NCI-H2081 (cell line): ENCODE measurements around the gene IL1RAPL2.
"Not testable (repeated sequence)": the region's sequence is repeated elsewhere in the genome, so short reads cannot be mapped to it uniquely, and the experiment has no call there.

Experiments used
- DNase-seq, 2 experiments: peaks; one replicate each; lab custom pipeline; 2025; lab: John Stamatoyannopoulos, UW

Gene IL1RAPL2

GRCh38 chrX:104854790-104855340, 288.9 kb downstream of the IL1RAPL2 start:
- no peak for DNase-seq

- no peak for DNase-seq
Observed at GRCh38 chrX:104863466-104863865, 297.5 kb downstream of the IL1RAPL2 start.

- DNase-seq = no peak
Observed at GRCh38 chrX:104864296-104864695, 298.3 kb downstream of the IL1RAPL2 start.

GRCh38 chrX:104877504-104877903, 311.5 kb downstream of the IL1RAPL2 start:
- DNase-seq = no peak

GRCh38 chrX:104902070-104902469, 336.1 kb downstream of the IL1RAPL2 start:
- DNase-seq = no peak

- DNase-seq = not testable (repeated sequence)
Observed at GRCh38 chrX:104909694-104910093, 343.7 kb downstream of the IL1RAPL2 start.

GRCh38 chrX:104913348-104913747, 347.3 kb downstream of the IL1RAPL2 start:
- no peak for DNase-seq

GRCh38 chrX:104914686-104915085, 348.7 kb downstream of the IL1RAPL2 start:
- not testable (repeated sequence) for DNase-seq

GRCh38 chrX:104918122-104918521, 352.1 kb downstream of the IL1RAPL2 start:
- DNase-seq = no peak

GRCh38 chrX:104921584-104922205, 355.7 kb downstream of the IL1RAPL2 start:
- DNase-seq = no peak

- DNase-seq = peak; percentile 81
Observed at GRCh38 chrX:104922206-104922621, 356.2 kb downstream of the IL1RAPL2 start.

GRCh38 chrX:104929324-104929723, 363.3 kb downstream of the IL1RAPL2 start:
- no peak for DNase-seq

GRCh38 chrX:104935581-104935980, 369.6 kb downstream of the IL1RAPL2 start:
- no peak for DNase-seq

- no peak for DNase-seq
Observed at GRCh38 chrX:104953251-104953650, 387.3 kb downstream of the IL1RAPL2 start.

GRCh38 chrX:104961926-104962325, 395.9 kb downstream of the IL1RAPL2 start:
- DNase-seq = no peak

- no peak for DNase-seq
Observed at GRCh38 chrX:104968241-104968640, 402.2 kb downstream of the IL1RAPL2 start.

GRCh38 chrX:104972737-104973136, 406.7 kb downstream of the IL1RAPL2 start:
- no peak for DNase-seq

- no peak for DNase-seq
Observed at GRCh38 chrX:104987063-104987462, 421.1 kb downstream of the IL1RAPL2 start.

GRCh38 chrX:104988038-104988437, 422.0 kb downstream of the IL1RAPL2 start:
- DNase-seq = no peak

GRCh38 chrX:104995546-104995945, 429.5 kb downstream of the IL1RAPL2 start:
- DNase-seq = no peak

- no peak for DNase-seq
Observed at GRCh38 chrX:105006103-105006502, 440.1 kb downstream of the IL1RAPL2 start.

GRCh38 chrX:105006996-105007395, 441.0 kb downstream of the IL1RAPL2 start:
- no peak for DNase-seq

- DNase-seq = no peak
Observed at GRCh38 chrX:105013719-105014118, 447.7 kb downstream of the IL1RAPL2 start.

- DNase-seq = no peak
Observed at GRCh38 chrX:105017641-105018040, 451.6 kb downstream of the IL1RAPL2 start.
